ENCODE measurements around the gene NMD3.
"Not testable (repeated sequence)": the region's sequence is repeated elsewhere in the genome, so short reads cannot be mapped to it uniquely, and the experiment has no call there.

NMD3 gene

GRCh38 chr3:161231861-161232260 is 10.8 kb downstream of the NMD3 start:
- DNase-seq (ENCODE audit: low read depth), result no peak

GRCh38 chr3:161233557-161233956 is 12.4 kb downstream of the NMD3 start:
- DNase-seq (ENCODE audit: low read depth), result no peak

- DNase-seq (ENCODE audit: low read depth), result no peak
Measured at GRCh38 chr3:161236240-161236639, 15.1 kb downstream of the NMD3 start.

- no peak for DNase-seq (ENCODE audit: low read depth)
Measured at GRCh38 chr3:161239700-161240099, 18.6 kb downstream of the NMD3 start.

- no peak for DNase-seq (ENCODE audit: low read depth)
Measured at GRCh38 chr3:161244538-161244937, 23.4 kb downstream of the NMD3 start.

GRCh38 chr3:161247049-161247448 is 25.9 kb downstream of the NMD3 start:
- DNase-seq (ENCODE audit: low read depth), result no peak

- DNase-seq (ENCODE audit: low read depth), result no peak
Measured at GRCh38 chr3:161250116-161250515, 29.0 kb downstream of the NMD3 start.

GRCh38 chr3:161251716-161252115 is 30.6 kb downstream of the NMD3 start:
- DNase-seq (ENCODE audit: low read depth), result no peak

- DNase-seq (ENCODE audit: low read depth), result no peak
Measured at GRCh38 chr3:161252143-161252542, 31.0 kb downstream of the NMD3 start.

GRCh38 chr3:161253711-161254110 is 32.6 kb downstream of the NMD3 start:
- no peak for DNase-seq (ENCODE audit: low read depth)

- no peak for DNase-seq (ENCODE audit: low read depth)
Measured at GRCh38 chr3:161254861-161255260, 33.8 kb downstream of the NMD3 start.

- DNase-seq (ENCODE audit: low read depth), result no peak
Measured at GRCh38 chr3:161263057-161263456, 41.9 kb downstream of the NMD3 start.

GRCh38 chr3:161264852-161265251 is 43.7 kb downstream of the NMD3 start:
- no peak for DNase-seq (ENCODE audit: low read depth)

GRCh38 chr3:161265916-161266571 is 44.9 kb downstream of the NMD3 start:
- DNase-seq (ENCODE audit: low read depth), result no peak

GRCh38 chr3:161266731-161267150 is 45.6 kb downstream of the NMD3 start:
- peak; percentile 29 for DNase-seq (ENCODE audit: low read depth)

GRCh38 chr3:161267646-161268045 is 46.5 kb downstream of the NMD3 start:
- no peak for DNase-seq (ENCODE audit: low read depth)

- DNase-seq (ENCODE audit: low read depth), result no peak
Measured at GRCh38 chr3:161268601-161269000, 47.5 kb downstream of the NMD3 start.

GRCh38 chr3:161270991-161271390 is 49.9 kb downstream of the NMD3 start:
- DNase-seq (ENCODE audit: low read depth), result no peak

- DNase-seq (ENCODE audit: low read depth), result no peak
Measured at GRCh38 chr3:161271646-161272045, 50.5 kb downstream of the NMD3 start.

GRCh38 chr3:161272524-161272923 is 51.4 kb downstream of the NMD3 start:
- no peak for DNase-seq (ENCODE audit: low read depth)

GRCh38 chr3:161273589-161274218 is 52.6 kb downstream of the NMD3 start:
- no peak for DNase-seq (ENCODE audit: low read depth)

- DNase-seq (ENCODE audit: low read depth), result no peak
Measured at GRCh38 chr3:161274691-161275298, 53.7 kb downstream of the NMD3 start.

GRCh38 chr3:161275919-161276318 is 54.8 kb downstream of the NMD3 start:
- DNase-seq (ENCODE audit: low read depth), result no peak

- DNase-seq (ENCODE audit: low read depth), result not testable (repeated sequence)
Measured at GRCh38 chr3:161282387-161282786, 61.3 kb downstream of the NMD3 start.

Data from HS-27A (cell line).